Skeletal muscle tissue (tissue), 4 donors: ENCODE measurements around the gene HS2ST1. TPM values are rescaled to one million over a fixed set of nuclear protein-coding genes. Genes with fewer than 3 reads are reported as not detected.

Experiments
- H3K27ac ChIP-seq: one replicate; pipeline ENCODE4 v1.7.0; 2013; ENCODE audit warnings: mild to moderate bottlenecking, low read depth, low read length, inconsistent platforms
- H3K27me3 ChIP-seq, 3 donors: one replicate each; pipeline ENCODE4 v1.7.0; 2013; ENCODE audit warnings: low read length in 3 of 3; ENCODE audit not compliant: control insufficient read depth in 3 of 3, insufficient read depth in 3 of 3
- H3K36me3 ChIP-seq, 3 donors: one replicate each; pipeline ENCODE4 v1.7.0; 2013; ENCODE audit warnings: low read length in 3 of 3; ENCODE audit not compliant: control insufficient read depth in 3 of 3, insufficient read depth in 3 of 3
- H3K4me1 ChIP-seq, 3 donors: one replicate each; pipeline ENCODE4 v1.7.0; 2013; ENCODE audit warnings: low read length in 3 of 3, mild to moderate bottlenecking in 3 of 3; ENCODE audit not compliant: control insufficient read depth in 3 of 3, insufficient read depth in 3 of 3
- H3K4me3 ChIP-seq, 3 donors: one replicate each; pipeline ENCODE4 v1.7.0; 2013; ENCODE audit warnings: low read length in 3 of 3
- H3K9ac ChIP-seq, 3 donors: one replicate each; pipeline ENCODE4 v1.7.0; 2013; ENCODE audit warnings: low read length in 3 of 3, mild to moderate bottlenecking in 3 of 3, moderate library complexity in 2 of 3, low read depth in 1 of 3
- H3K9me3 ChIP-seq, 3 donors: one replicate each; pipeline ENCODE4 v1.7.0; 2013; ENCODE audit warnings: low read length in 3 of 3; ENCODE audit not compliant: control insufficient read depth in 3 of 3
- total RNA-seq: library from RNA; depleted of rRNA; stranded (reverse); fragments of >200 nt; gene quantifications from one replicate; pipeline ENCODE4 v1.2.3, GENCODE V29; 2014
- donor health status: Osteomylitis.

HS2ST1 gene
- total RNA-seq, 1 donor from 2014 or later, result 9.9 TPM

DNA sequence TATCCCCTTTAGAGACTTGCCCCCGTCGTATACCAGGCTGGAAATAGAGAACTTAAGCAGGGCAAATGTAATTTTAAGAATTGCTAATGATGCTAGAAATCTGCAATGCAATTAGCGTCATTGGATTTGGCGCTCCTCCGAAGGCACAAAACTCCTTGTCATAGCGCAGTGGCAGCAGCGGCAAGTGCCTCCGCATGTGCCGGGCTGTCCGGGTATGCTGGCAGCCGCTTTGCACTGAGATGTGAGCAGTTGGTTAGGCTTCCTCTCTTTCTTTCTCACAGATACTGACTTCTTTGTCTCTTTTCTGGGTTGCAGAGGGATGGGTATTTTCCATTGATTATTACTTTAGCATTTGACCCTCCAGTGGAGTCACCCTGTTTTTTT, 220.9 kb downstream of the HS2ST1 start:
- Histone ChIP-seq H3K27me3 (peaks cover 0 to 4% (median 3%) of the 10 kb centered on the region in 3 donors), H3K4me1 (peaks cover 7 to 15% (median 12%) of the 10 kb centered on the region in 3 donors), H3K9ac (no peak overlapping the region), H3K9me3 (no peaks in the 10 kb centered on the region), H3K36me3 (no peaks in the 10 kb centered on the region), H3K4me3 (no peak overlapping the region), H3K27ac (peak overlapping the region; percentile 20)

DNA sequence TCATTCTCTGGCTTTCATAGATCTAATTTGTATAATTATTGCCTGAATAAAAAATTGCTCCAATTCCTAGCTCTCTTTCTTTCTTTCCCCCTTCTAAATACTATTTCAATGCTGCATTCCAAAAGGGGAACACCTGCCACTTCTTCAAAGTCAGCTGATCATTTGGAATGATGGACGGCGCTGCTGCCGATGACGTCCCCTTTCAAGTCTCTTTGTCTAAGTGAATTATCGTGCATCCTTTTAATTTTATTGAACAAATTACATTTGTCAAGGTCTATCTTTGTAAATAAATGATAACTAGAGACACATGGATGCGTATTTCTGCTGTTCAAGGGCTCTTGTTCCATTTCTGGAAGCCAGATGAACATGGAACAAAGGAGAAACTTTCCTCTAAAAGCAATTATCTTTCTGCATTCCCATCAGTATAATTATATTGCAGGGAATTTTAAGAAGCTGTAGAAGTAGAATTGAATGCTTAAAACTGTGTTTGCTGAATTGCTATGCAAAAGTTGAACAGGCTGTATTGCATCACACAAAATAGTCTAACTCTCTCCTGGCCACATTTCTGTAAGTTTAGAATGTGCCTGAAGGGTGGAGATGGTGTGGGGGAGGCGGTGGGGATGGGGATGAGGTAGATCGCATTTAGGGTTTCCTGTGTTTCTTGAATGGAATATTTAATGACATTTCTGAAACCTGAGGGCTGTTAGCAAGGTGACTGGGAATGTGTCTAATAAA, 222.3 kb downstream of the HS2ST1 start:
- Histone ChIP-seq H3K27me3 (peaks cover 0 to 4% (median 3%) of the 10 kb centered on the region in 3 donors), H3K27ac (no peak overlapping the region), H3K9me3 (no peaks in the 10 kb centered on the region), H3K9ac (no peak overlapping the region), H3K4me3 (no peak overlapping the region), H3K4me1 (peaks cover 3 to 7% (median 6%) of the 10 kb centered on the region in 3 donors), H3K36me3 (no peaks in the 10 kb centered on the region)

DNA sequence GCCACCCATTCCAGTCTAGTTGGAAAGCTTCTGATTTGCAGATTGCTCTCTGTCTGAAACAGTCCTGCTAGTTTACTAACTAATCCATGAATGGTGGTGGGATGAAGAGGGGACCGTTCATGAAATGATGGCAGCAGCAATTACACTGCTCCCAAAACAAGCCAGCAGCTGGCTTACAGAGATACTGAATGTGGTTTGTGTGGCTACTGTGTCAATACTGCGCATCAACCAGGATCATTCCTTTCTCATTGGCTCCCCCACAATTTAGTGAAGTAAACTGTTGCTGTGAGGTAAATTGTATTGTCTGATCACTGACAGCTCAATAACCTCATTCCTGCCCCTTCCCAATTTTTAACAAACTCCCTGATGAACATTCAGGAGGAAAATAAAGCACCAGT, 222.9 kb downstream of the HS2ST1 start:
- Histone ChIP-seq H3K27me3 (peaks cover 0 to 4% (median 3%) of the 10 kb centered on the region in 3 donors), H3K9ac (no peak overlapping the region), H3K36me3 (no peaks in the 10 kb centered on the region), H3K4me1 (peaks cover 0 to 7% (median 2%) of the 10 kb centered on the region in 3 donors), H3K27ac (no peak overlapping the region), H3K9me3 (no peaks in the 10 kb centered on the region), H3K4me3 (no peak overlapping the region)

DNA sequence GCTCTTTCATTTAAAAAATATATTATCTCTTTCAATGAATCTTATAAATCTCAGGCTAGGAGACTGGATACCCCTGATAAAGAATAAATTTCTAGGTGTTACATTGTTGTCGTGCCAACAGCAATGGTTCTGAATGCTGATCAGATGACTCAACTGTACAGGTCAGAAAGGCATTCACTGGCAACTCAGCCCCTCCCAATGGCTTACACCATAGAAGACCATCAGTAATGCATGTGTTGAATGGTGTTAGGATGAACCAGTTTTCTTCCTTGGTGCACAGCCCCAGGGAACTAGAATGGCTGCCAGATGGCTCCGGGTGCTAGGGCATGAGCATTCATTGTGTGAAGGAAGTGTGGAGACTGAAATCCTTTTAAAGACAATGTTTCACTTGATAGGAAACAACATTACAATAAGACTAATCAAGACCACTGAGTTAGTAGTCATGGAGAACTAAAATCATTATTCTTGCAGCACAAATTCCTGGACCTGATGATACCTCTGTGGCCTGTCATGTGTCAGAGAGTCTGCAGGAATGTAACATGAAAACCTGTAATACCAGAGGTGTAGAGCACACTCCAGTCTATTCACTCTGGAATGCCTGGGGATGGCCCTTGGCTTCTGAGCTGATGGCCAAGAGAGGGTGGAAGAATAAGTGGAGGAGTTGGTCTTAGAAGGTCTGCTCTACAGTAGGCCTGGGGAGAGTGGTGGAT, 226.6 kb downstream of the HS2ST1 start:
- Histone ChIP-seq H3K4me3 (no peak overlapping the region), H3K27ac (no peak overlapping the region), H3K4me1 (peaks cover 0 to 4% (median 0%) of the 10 kb centered on the region in 3 donors), H3K9me3 (no peaks in the 10 kb centered on the region), H3K36me3 (no peaks in the 10 kb centered on the region), H3K9ac (no peak overlapping the region), H3K27me3 (peaks cover 0 to 4% (median 3%) of the 10 kb centered on the region in 3 donors)

DNA sequence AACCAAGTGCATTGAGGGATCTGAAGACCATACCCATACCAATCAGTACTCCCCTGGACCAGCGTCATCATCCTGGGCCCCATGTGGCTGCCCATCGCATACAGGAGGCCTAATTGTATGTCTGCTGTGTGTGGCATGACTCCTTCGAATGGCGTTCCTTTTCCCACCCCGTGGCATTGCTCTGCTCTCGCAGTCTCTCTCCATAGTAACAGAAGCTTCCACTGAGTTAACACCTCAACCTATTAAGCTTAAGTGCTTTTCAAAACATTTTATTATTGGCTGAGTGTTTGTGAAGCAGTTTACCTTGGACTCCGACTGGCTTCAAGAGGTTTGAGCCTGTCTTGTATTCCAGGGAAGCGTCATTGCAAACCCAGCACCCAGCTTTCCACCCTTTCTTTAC, 227.1 kb downstream of the HS2ST1 start:
- Histone ChIP-seq H3K9me3 (no peaks in the 10 kb centered on the region), H3K9ac (no peak overlapping the region), H3K27ac (no peak overlapping the region), H3K4me3 (no peak overlapping the region), H3K4me1 (peaks cover 0 to 2% (median 0%) of the 10 kb centered on the region in 3 donors), H3K36me3 (no peaks in the 10 kb centered on the region), H3K27me3 (peaks cover 0 to 4% (median 3%) of the 10 kb centered on the region in 3 donors)

DNA sequence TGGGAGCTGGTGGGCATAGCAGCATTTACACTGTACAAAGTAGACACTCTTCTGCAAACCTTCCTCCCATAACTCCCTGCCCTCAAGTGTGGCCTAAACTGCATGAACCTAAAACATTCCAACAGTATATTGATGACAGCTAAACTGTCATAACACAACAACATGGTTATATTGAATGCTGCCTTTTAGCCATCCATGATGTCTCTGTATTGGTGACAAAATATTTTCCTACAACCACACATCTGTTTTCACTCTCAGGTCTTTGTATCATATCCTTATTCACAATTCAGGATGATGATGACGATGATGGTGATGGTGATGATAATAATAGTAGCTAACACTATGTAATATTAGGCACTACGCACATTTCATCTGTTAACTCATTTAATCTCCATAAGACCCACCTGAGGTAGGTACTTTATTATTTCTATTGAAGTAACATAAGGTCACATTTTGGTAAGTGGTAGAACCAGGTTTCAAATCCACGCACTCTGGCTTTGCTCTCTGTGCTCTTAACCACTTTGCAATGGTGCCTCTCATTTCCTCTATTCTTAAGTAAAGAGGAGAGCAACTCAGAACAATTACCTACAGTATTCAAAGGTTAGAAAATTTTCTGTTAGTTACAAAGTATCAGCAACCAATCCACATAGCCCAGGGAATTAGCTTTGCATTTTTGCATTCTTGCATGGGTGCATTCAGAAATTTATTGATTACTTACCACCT, 229.1 kb downstream of the HS2ST1 start:
- H3K27me3 ChIP-seq, result no peaks in the 10 kb centered on the region
- no peaks in the 10 kb centered on the region for H3K9me3 ChIP-seq
- no peaks in the 10 kb centered on the region for H3K4me1 ChIP-seq
- no peaks in the 10 kb centered on the region for H3K36me3 ChIP-seq
- H3K9ac ChIP-seq, result no peak overlapping the region
- H3K4me3 ChIP-seq, result no peak overlapping the region
- no peak overlapping the region for H3K27ac ChIP-seq

DNA sequence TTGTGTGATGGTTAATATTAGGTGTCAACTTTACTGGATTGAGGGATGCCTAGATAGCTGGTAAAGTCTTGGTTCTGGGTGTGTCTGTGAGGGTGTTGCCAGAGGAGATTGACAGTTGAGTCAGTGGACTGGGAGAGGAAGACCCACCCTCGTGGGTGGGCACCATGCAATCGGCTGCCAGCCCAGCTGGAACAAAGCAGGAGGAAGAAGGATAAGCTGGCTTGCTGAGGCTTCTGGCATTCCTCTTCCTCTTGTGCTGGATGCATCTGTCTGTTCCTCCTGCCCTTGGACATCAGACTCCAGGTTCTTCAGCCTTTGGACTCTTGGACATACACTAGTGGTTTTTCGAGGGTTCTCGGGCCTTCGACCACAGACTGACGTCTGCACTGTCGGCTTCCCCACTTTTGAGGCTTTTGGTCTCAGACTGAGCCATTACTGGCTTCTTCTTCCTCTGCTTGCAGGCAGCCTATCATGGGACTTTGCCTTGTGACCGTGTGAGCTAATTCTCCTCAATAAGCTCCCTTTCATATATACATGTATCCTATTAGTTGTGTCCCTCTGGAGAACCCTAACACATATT, 230.0 kb downstream of the HS2ST1 start:
- Histone ChIP-seq H3K9me3 (no peaks in the 10 kb centered on the region), H3K4me3 (no peak overlapping the region), H3K9ac (no peak overlapping the region), H3K4me1 (peaks cover 0 to 2% (median 0%) of the 10 kb centered on the region in 3 donors), H3K27ac (no peak overlapping the region), H3K36me3 (no peaks in the 10 kb centered on the region), H3K27me3 (no peaks in the 10 kb centered on the region)

DNA sequence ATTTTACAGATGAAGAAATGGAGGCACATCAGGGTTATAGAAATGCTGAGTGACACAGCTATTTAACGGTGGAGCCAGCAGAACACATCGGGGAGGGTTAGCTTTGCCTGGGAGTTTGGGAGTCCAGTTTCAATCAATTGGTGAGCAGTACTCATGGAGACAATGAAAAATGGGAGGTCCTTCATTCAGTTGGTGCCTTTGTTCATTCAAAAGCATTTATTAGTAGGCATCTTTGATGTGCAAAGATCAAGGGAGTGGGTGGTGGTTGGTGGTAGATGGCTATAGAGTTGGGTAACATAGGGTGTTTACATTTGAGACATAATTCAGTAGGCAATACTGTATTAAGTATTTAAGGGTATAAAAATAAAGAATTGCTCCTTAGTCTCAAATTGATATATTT, 230.5 kb downstream of the HS2ST1 start:
- Histone ChIP-seq H3K4me1 (peaks cover 0 to 2% (median 0%) of the 10 kb centered on the region in 3 donors), H3K4me3 (no peak overlapping the region), H3K27ac (no peak overlapping the region), H3K27me3 (no peaks in the 10 kb centered on the region), H3K9ac (no peak overlapping the region), H3K9me3 (no peaks in the 10 kb centered on the region), H3K36me3 (no peaks in the 10 kb centered on the region)

DNA sequence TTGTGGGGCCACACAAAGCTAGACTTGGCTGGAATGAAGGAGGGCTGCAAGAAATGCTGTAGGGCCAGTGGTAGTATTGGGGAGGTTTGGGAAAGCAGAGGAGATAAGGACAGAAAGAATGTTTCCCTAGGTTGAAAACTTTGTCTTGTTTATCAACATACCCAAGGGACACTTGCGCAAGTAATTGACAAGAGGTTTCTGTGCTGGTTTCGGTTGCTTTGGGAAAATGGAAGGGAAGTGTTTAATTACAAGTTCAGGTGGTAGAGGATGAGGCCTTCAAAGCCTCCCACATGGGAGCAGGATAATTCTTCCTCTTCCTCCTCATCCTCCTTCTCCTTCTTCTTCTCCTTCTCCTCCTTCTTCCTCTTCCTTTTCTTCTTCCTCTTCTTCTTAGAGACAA, 232.1 kb downstream of the HS2ST1 start:
- Histone ChIP-seq H3K9me3 (no peaks in the 10 kb centered on the region), H3K27me3 (no peaks in the 10 kb centered on the region), H3K4me3 (no peak overlapping the region), H3K36me3 (no peaks in the 10 kb centered on the region), H3K9ac (no peak overlapping the region), H3K4me1 (peaks cover 0 to 2% (median 0%) of the 10 kb centered on the region in 3 donors), H3K27ac (no peak overlapping the region)
